OCI-LY1 (cell line): ENCODE measurements around the gene MLLT6.

Experiments used
- H2AFZ ChIP-seq: fragments of 200-600 bp; sonication (generic), shearing (Covaris generic); 2 replicates; pipeline ENCODE4 v1.6.0; 2014; ENCODE audit warnings: antibody characterized with exemption, mild to moderate bottlenecking, low read length
- H3F3A ChIP-seq: fragments of 200-600 bp; sonication (generic), shearing (Covaris generic); 2 replicates; pipeline ENCODE4 v1.6.0; 2014; ENCODE audit warnings: mild to moderate bottlenecking, antibody characterized with exemption, low read length, moderate library complexity; ENCODE audit not compliant: insufficient read depth
- H3K27ac ChIP-seq: fragments of 200-600 bp; sonication (generic); 2 replicates; pipeline ENCODE4 v1.5.1; 2014; ENCODE audit warnings: low read length, mixed run types, mild to moderate bottlenecking, low read depth; ENCODE audit not compliant: poor library complexity, severe bottlenecking
- H3K27me3 ChIP-seq: fragments of 200-600 bp; sonication (generic); 2 replicates; pipeline ENCODE4 v1.6.0; 2014; ENCODE audit warnings: antibody characterized with exemption, mild to moderate bottlenecking, low read length, moderate library complexity; ENCODE audit not compliant: insufficient read depth
- H3K36me3 ChIP-seq: fragments of 200-600 bp; sonication (generic); 2 replicates; pipeline ENCODE4 v1.6.1; 2014; ENCODE audit warnings: mild to moderate bottlenecking, antibody characterized with exemption, low read length, moderate library complexity, mixed read lengths; ENCODE audit not compliant: insufficient read depth
- H3K4me1 ChIP-seq: fragments of 200-600 bp; sonication (generic); 2 replicates; pipeline ENCODE4 v1.5.1; 2014; ENCODE audit warnings: mild to moderate bottlenecking, low read length, moderate library complexity; ENCODE audit not compliant: insufficient read depth, severe bottlenecking
- H3K4me2 ChIP-seq: fragments of 200-600 bp; sonication (generic), shearing (Covaris generic); 2 replicates; pipeline ENCODE4 v1.6.1; 2014; ENCODE audit warnings: low read length
- H3K4me3 ChIP-seq: fragments of 200-600 bp; sonication (generic); 2 replicates; pipeline ENCODE4 v1.5.1; 2014; ENCODE audit warnings: low read length, low read depth, mild to moderate bottlenecking, mixed read lengths; ENCODE audit not compliant: poor library complexity, severe bottlenecking
- H3K79me2 ChIP-seq: fragments of 200-600 bp; shearing (Covaris generic); 2 replicates; pipeline ENCODE4 v1.6.1; 2016; ENCODE audit warnings: mixed run types, low read length, mixed read lengths; ENCODE audit not compliant: insufficient read depth
- H3K9ac ChIP-seq: fragments of 200-600 bp; sonication (generic), shearing (Covaris generic); 2 replicates; pipeline ENCODE4 v1.6.1; 2014; ENCODE audit warnings: mild to moderate bottlenecking, low read length, mixed read lengths
- H3K9me2 ChIP-seq: fragments of 200-600 bp; sonication (generic), shearing (Covaris generic); 2 replicates; pipeline ENCODE4 v1.6.1; 2014; ENCODE audit warnings: low read depth, mild to moderate bottlenecking, low read length, mixed read lengths
- H3K9me3 ChIP-seq: fragments of 200-600 bp; shearing (Covaris generic); 2 replicates; pipeline ENCODE4 v1.6.1; 2014; ENCODE audit warnings: low read length, mixed read lengths
- H4K20me1 ChIP-seq: fragments of 200-600 bp; sonication (generic), shearing (Covaris generic); 2 replicates; pipeline ENCODE4 v1.6.0; 2016; ENCODE audit warnings: mild to moderate bottlenecking, low read length; ENCODE audit not compliant: insufficient read depth
- CTCF ChIP-seq: fragments of 200-600 bp; sonication (generic), shearing (Covaris generic); IDR thresholded peaks from 2 replicates; pipeline ENCODE4 v1.5.1; 2017; ENCODE audit warnings: mild to moderate bottlenecking, antibody characterized with exemption, low read length, moderate library complexity, mixed read lengths
- EZH2 ChIP-seq: fragments of 200-600 bp; sonication (generic), shearing (Covaris generic); IDR thresholded peaks from 2 replicates; pipeline ENCODE4 v1.8.0; 2017; ENCODE audit warnings: borderline replicate concordance, mixed run types, mild to moderate bottlenecking, antibody characterized with exemption, low read length, moderate library complexity, mixed read lengths

MLLT6 gene

DNA sequence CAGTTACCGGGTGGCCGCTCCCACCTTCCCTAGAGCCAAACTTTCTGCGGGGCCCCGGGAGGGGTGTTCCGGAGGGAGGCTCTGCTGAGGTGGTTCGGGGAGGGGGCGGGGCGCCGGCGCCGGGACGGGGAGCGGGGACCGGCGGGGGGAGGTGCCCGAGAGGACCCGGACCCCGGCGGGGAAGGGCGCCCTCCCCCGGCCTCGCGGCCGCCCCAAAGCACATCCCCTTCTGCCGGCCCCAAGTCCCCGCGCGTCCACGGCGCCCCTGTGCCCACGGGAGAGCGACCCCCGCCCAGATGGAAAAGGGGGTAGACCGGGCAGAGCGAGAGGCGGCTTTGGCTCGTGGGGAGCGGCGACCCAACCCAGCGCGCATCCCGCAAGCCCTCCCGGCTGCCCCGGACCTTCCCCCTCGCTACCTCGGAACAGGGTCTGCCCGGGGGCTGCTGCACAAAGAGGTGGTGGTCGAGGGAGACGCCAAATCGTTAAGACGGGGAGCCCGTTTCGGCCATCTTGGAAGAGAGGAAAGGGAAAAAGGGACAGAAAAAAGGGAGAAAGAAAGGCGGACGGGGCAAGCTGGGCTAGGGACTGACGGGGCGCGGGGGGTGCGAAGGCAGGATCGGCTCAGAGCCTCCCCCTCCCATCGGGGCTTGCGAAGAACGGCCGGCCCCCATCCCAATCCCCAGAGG lies 42.5 kb downstream of the MLLT6 start:
- peaks cover 51% of the 10 kb centered on the region for H3K4me1 ChIP-seq
- H4K20me1 ChIP-seq = no peaks in the 10 kb centered on the region
- peak overlapping the region; percentile 60 for H3K4me3 ChIP-seq
- 0 out of 2 replicates have a peak, but pooled peaks cover 4% of the 10 kb centered on the region for H3F3A ChIP-seq
- no peaks in the 10 kb centered on the region for H3K9me3 ChIP-seq
- peak overlapping the region; percentile 43 for H3K9ac ChIP-seq
- H3K36me3 ChIP-seq = no peaks in the 10 kb centered on the region
- H3K4me2 ChIP-seq = peak overlapping the region; percentile 67
- no peaks in the 10 kb centered on the region for H3K9me2 ChIP-seq
- H3K79me2 ChIP-seq = no peaks in the 10 kb centered on the region
- H2AFZ ChIP-seq = no peak overlapping the region
- H3K27ac ChIP-seq = no peak overlapping the region
- TF ChIP-seq CTCF (no peak), EZH2 (no peak)
- H3K27me3 ChIP-seq = peaks cover 5% of the 10 kb centered on the region; the same call in 1 of the 2 replicates

GRCh38 chr17:38748149-38748891 lies 43.2 kb downstream of the MLLT6 start, which contains the start of gene PCGF2:
Gene PCGF2, minus strand, starts transcription at chr17:38748336. Its CDS starts 7,934 bp downstream, at chr17:38740402.
- 0 out of 2 replicates have a peak, but pooled peaks cover 4% of the 10 kb centered on the region for H3F3A ChIP-seq
- H3K9ac ChIP-seq = peak within 1 kb of the TSS; percentile 43
- peaks cover 5% of the 10 kb centered on the region; the same call in 1 of the 2 replicates for H3K27me3 ChIP-seq
- peak within 1 kb of the TSS; percentile 60 for H3K4me3 ChIP-seq
- H3K4me1 ChIP-seq = peaks cover 48% of the 10 kb centered on the region
- H3K79me2 ChIP-seq = peaks cover 6% of the 10 kb centered on the region
- no peaks in the 10 kb centered on the region for H3K36me3 ChIP-seq
- no peak for TF ChIP-seq CTCF
- TF ChIP-seq EZH2 = no peak
- H3K9me3 ChIP-seq = no peaks in the 10 kb centered on the region
- no peak within 1 kb of the TSS for H2AFZ ChIP-seq
- no peak within 1 kb of the TSS for H3K27ac ChIP-seq
- H3K4me2 ChIP-seq = peak within 1 kb of the TSS; percentile 67
- H3K9me2 ChIP-seq = no peaks in the 10 kb centered on the region
- H4K20me1 ChIP-seq = no peaks in the 10 kb centered on the region

DNA sequence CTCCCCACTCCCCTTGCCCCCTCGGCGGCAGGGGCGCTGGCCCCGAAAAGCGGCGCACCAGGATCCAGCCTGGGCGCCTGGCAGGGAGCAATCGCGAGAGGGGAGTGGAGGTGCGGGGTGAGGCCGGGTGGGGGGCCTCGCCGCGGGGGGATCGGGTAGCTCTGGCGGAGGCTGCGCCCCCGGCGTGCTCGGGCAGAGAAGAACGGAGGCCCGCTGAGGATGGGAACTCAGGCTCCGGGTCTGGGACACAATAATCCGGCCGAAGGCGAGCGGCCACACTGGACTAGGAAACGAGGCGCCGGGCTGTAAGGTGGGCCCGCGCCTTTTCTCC lies 43.8 kb downstream of the MLLT6 start:
- no peak overlapping the region for H3K27ac ChIP-seq
- no peaks in the 10 kb centered on the region for H3K9me3 ChIP-seq
- peaks cover 3% of the 10 kb centered on the region; the same call in 1 of the 2 replicates for H3K36me3 ChIP-seq
- H3K4me2 ChIP-seq = peak overlapping the region; percentile 50
- TF ChIP-seq CTCF (no peak), EZH2 (no peak)
- H3F3A ChIP-seq = 0 out of 2 replicates have a peak, but pooled peaks cover 4% of the 10 kb centered on the region
- H3K9ac ChIP-seq = no peak overlapping the region
- H3K27me3 ChIP-seq = peaks cover 5% of the 10 kb centered on the region; the same call in 1 of the 2 replicates
- H2AFZ ChIP-seq = no peak overlapping the region
- peak overlapping the region; percentile 48 for H3K4me3 ChIP-seq
- H3K9me2 ChIP-seq = no peaks in the 10 kb centered on the region
- H3K79me2 ChIP-seq = peaks cover 10% of the 10 kb centered on the region
- no peaks in the 10 kb centered on the region for H4K20me1 ChIP-seq
- peaks cover 51% of the 10 kb centered on the region for H3K4me1 ChIP-seq
